ENCODE data around the gene THSD4. TPM values are rescaled to one million over a fixed set of nuclear protein-coding genes. Genes with fewer than 3 reads are reported as not detected.

The THSD4 gene
- total and polyA plus RNA-seq, 2 of the 4 experiments (the other 2 are of a cell fraction), result 25.5 to 31.1 TPM

- TF ChIP-seq POLR2A (IDR thresholded peaks at IDR 0.05; ENCODE audit: low read depth, low read length), result no peak
- no peak for TF ChIP-seq NFE2L2 (IDR thresholded peaks at IDR 0.05; ENCODE audit: low read depth, low read length)
- TF ChIP-seq CHD1 (IDR thresholded peaks at IDR 0.05; ENCODE audit: low read depth, low read length), result no peak
- TF ChIP-seq SMC3 (IDR thresholded peaks at IDR 0.05; ENCODE audit: low read depth, low read length), result no peak
- no peak for TF ChIP-seq BHLHE40 (IDR thresholded peaks at IDR 0.05; ENCODE audit: low read depth, low read length)
- no peak for TF ChIP-seq ELK1 (IDR thresholded peaks at IDR 0.05; ENCODE audit: borderline replicate concordance, low read depth, low read length)
- TF ChIP-seq RFX5 (IDR thresholded peaks at IDR 0.05; ENCODE audit: low read depth, low read length), result no peak
- no peak for TF ChIP-seq MAZ (IDR thresholded peaks at IDR 0.05; ENCODE audit: borderline replicate concordance, low read depth, low read length)
- no peak for TF ChIP-seq MAFK (IDR thresholded peaks at IDR 0.05; ENCODE audit: low read depth, low read length)
- no peak for TF ChIP-seq USF2 (IDR thresholded peaks at IDR 0.05; ENCODE audit: low read depth, low read length)
- no peak for TF ChIP-seq CTCF (conservative IDR thresholded peaks at IDR 0.05; ENCODE audit: low read depth, low read length)
- TF ChIP-seq CEBPB (IDR thresholded peaks at IDR 0.05; ENCODE audit: low read depth, low read length), result no peak
- TF ChIP-seq MXI1 (IDR thresholded peaks at IDR 0.05; ENCODE audit: borderline replicate concordance, low read depth, low read length), result no peak
- in situ Hi-C loops (cut with MboI; ENCODE audit: low sequenced_read_pairs), result no loop called here
- H2BK120ac ChIP-seq (ENCODE audit: low read depth, low read length), result peak overlapping the region; percentile 100
- H3K36me3 ChIP-seq (ENCODE audit: control insufficient read depth, insufficient read depth, low read length), result peaks cover 17% of the 10 kb centered on the region
- peak overlapping the region; percentile 99 for H2BK20ac ChIP-seq (ENCODE audit: low read depth, low read length)
- no peak overlapping the region for H3K4me2 ChIP-seq (ENCODE audit: low read depth, low read length)
- ATAC-seq (ENCODE audit: low read depth) (no peak), DNase-seq (no peak)
- peak overlapping the region; percentile 88 to 96 for H4K8ac ChIP-seq (ENCODE audit: low read depth in 2 of 2, low read length in 2 of 2)
- H3K79me1 ChIP-seq (ENCODE audit: low read depth in 1 of 2, low read length in 2 of 2), result peaks cover 23 to 59% of the 10 kb centered on the region in 2 experiments
- no CpG with 5 or more reads among the region's 2 CpGs for WGBS, 2 experiments (ENCODE audit: extremely low coverage in 2 of 2, insufficient read length in 1 of 2)
- peak overlapping the region; percentile 99 for H2BK15ac ChIP-seq (ENCODE audit: low read depth, low read length)
- H2AK9ac ChIP-seq (replicated peaks; ENCODE audit: low read depth, low read length, poor library complexity), result peak overlapping the region; percentile 13
- H3K4me3 ChIP-seq (ENCODE audit: insufficient read depth, low read depth, low read length), result no peak overlapping the region
- dilution Hi-C loops (cut with HindIII; ENCODE audit: low sequenced_read_pairs, unreplicated experiment), result no loop called here
- H3K23ac ChIP-seq (ENCODE audit: low read depth, low read length), result peak overlapping the region; percentile 88
- peak overlapping the region; percentile 2 for H2AFZ ChIP-seq (replicated peaks; ENCODE audit: low read length, poor library complexity)
- peak overlapping the region; percentile 98 for H3K27ac ChIP-seq (ENCODE audit: insufficient read depth, low read length)
- BruUV-seq (replicated peaks), result no TSS peak
- ChIA-PET POLR2A (ENCODE audit: unreplicated experiment) (interaction anchor here (0.8 kb wide), 1 partner anchor 104 kb away, joined by 3 read pairs; no protein-coding TSS in a partner anchor), CTCF (interaction anchor here (0.8 to 1.9 kb wide), 3 partner anchors 11 to 106 kb away, joined by 3 to 5 read pairs (median 4); no protein-coding TSS in a partner anchor)
- peak overlapping the region; percentile 93 for H3K14ac ChIP-seq (replicated peaks; ENCODE audit: low read depth, low read length)
- H3K27me3 ChIP-seq (ENCODE audit: control insufficient read depth, insufficient read depth, low read length), result no peaks in the 10 kb centered on the region
- intact Hi-C loops (cut with micrococcal nuclease), result loop anchor here (5.0 kb wide), 1 partner anchor 217 kb away; the partner anchor contains the start of gene THSD4
- peak overlapping the region; percentile 97 for H3K4ac ChIP-seq (ENCODE audit: low read depth, low read length)
- H3K9me3 ChIP-seq (ENCODE audit: control insufficient read depth, insufficient read depth, low read length), result no peaks in the 10 kb centered on the region
- H3K9me1 ChIP-seq (ENCODE audit: insufficient read depth, low read length), result peaks cover 51% of the 10 kb centered on the region
- peak overlapping the region; percentile 97 for H4K91ac ChIP-seq (ENCODE audit: insufficient read depth, low read depth, low read length)
- H3K18ac ChIP-seq (ENCODE audit: low read depth, low read length), result peak overlapping the region; percentile 95
- no peaks in the 10 kb centered on the region for H4K20me1 ChIP-seq (ENCODE audit: insufficient read depth, low read length)
- H2BK5ac ChIP-seq (ENCODE audit: low read depth, low read length, poor library complexity, severe bottlenecking), result peak overlapping the region; percentile 100
- peaks cover 60% of the 10 kb centered on the region for H3K4me1 ChIP-seq (ENCODE audit: control insufficient read depth, insufficient read depth, low read length)
- peak overlapping the region; percentile 98 for H2AK5ac ChIP-seq (ENCODE audit: low read depth, low read length)
- peak overlapping the region; percentile 94 for H3K56ac ChIP-seq (ENCODE audit: extremely low read depth, insufficient read depth, low read length)
- H3K9ac ChIP-seq (ENCODE audit: low read depth, low read length), result peak overlapping the region; percentile 24
- peak overlapping the region; percentile 94 for H4K5ac ChIP-seq (ENCODE audit: low read depth, low read length)
These were observed 219.2 kb downstream of the THSD4 start for GRCh38 chr15:71334434-71334833.

Data from IMR-90 (cell line).